Stimulated activated naive B cell treated with anti-CD40 and anti-IgM and Interleukin-4, amounts not matched to agents 10 μg/mL and 1 μg/mL and 100 μg/mL, for 72 hours (primary cell): ENCODE data around the gene B4GALT7.
A peak's percentile ranks its signal among the peaks of the same experiment; 100 is the strongest.
"Not testable (repeated sequence)": the region's sequence is repeated elsewhere in the genome, so short reads cannot be mapped to it uniquely, and the experiment has no call there.

Source experiments
- ATAC-seq, 2 donors: fragments of 150-1000 bp; cut with Tn5 transposase; replicated peaks; 2 replicates each; pipeline ENCODE4 v1.10.0; 2021; ENCODE audit warnings: moderate library complexity in 1 of 2
- DNase-seq: peaks from one replicate; pipeline ENCODE4 v3.0.0; 2021
- H3K27ac Mint-ChIP-seq: one replicate; pipeline ENCODE4 v1.8.0; 2022; ENCODE audit warnings: mild to moderate bottlenecking, mixed read lengths
- H3K27me3 Mint-ChIP-seq, 2 donors: one replicate each; pipeline ENCODE4 v1.8.0; 2022; ENCODE audit warnings: mixed read lengths in 2 of 2
- H3K36me3 Mint-ChIP-seq, 2 donors: one replicate each; pipeline ENCODE4 v1.8.0; 2022; ENCODE audit warnings: mixed read lengths in 2 of 2, mild to moderate bottlenecking in 1 of 2
- H3K4me1 Mint-ChIP-seq, 2 donors: one replicate each; pipeline ENCODE4 v1.8.0; 2022; ENCODE audit warnings: mixed read lengths in 2 of 2, mild to moderate bottlenecking in 1 of 2
- H3K4me3 Mint-ChIP-seq, 2 donors: one replicate each; pipeline ENCODE4 v1.8.0; 2022; ENCODE audit warnings: mild to moderate bottlenecking in 2 of 2, mixed read lengths in 2 of 2, moderate library complexity in 1 of 2
- H3K9me3 Mint-ChIP-seq, 2 donors: one replicate each; pipeline ENCODE4 v1.8.0; 2022; ENCODE audit warnings: mixed read lengths in 2 of 2, mild to moderate bottlenecking in 1 of 2

Gene B4GALT7

DNA sequence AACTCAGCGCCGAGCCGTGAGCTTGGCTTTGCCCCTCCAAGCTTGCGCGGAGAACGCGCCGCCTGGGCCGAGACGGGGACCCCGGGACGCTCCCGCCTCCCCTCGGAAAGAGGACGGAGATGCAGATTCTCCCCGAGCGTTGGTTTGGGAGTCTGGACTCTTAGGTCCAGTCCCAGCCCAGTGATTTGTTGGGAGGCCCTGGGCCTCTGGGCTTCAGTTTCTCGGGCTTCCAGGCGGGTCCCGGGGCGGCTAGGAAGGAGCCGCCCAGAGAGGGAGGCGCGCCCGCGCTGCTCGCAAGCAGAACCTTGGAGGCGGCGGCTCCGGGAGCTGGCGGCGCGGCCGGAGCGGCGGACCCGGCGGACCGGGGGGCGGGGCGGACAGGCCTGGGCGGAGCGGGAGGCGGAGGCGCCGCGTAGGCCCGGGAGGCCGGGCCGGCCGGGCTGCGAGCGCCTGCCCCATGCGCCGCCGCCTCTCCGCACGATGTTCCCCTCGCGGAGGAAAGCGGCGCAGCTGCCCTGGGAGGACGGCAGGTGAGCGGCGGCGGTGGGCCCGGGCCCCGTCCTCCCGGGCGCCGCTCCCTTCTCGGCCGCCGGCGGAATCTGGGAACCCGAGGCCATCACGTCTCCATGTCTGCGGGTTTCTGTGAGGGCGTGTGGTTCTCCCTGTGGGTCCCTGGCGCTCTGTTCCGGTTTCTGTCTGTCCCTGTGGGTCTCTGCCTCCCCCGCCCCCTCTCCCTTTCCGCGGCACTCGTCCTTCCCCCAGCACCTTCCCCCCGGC, at the start of gene B4GALT7:
B4GALT7 (plus strand) TSS at position 402 of the 777 bp plus-strand sequence; CDS start at position 481, 79 bp downstream.
- Mint-ChIP-seq H3K27ac (peak within 1 kb of the TSS; percentile 94), H3K4me1 (peaks cover 39 to 43% of the 10 kb centered on the region in 2 donors), H3K27me3 (no peaks in the 10 kb centered on the region), H3K4me3 (peak within 1 kb of the TSS; percentile 85 to 92), H3K9me3 (no peaks in the 10 kb centered on the region), H3K36me3 (peaks cover 17 to 43% of the 10 kb centered on the region in 2 donors)
- DNase-seq = peak; percentile 83
- ATAC-seq = peak; percentile 89 to 90

GRCh38 chr5:177552839-177553455, 47.0 kb upstream of the B4GALT7 start:
- Mint-ChIP-seq H3K4me1 (peaks cover 27 to 42% of the 10 kb centered on the region in 2 donors), H3K36me3 (peaks cover 3 to 16% of the 10 kb centered on the region in 2 donors), H3K27ac (peak overlapping the region; percentile 56), H3K4me3 (peak overlapping the region; percentile 82 to 92), H3K27me3 (no peaks in the 10 kb centered on the region), H3K9me3 (no peaks in the 10 kb centered on the region)
- DNase-seq = no peak
- no peak for ATAC-seq

GRCh38 chr5:177553671-177554429, 46.1 kb upstream of the B4GALT7 start:
- Mint-ChIP-seq H3K4me1 (peaks cover 23 to 38% of the 10 kb centered on the region in 2 donors), H3K9me3 (no peaks in the 10 kb centered on the region), H3K27ac (peak overlapping the region; percentile 59), H3K4me3 (peak overlapping the region; percentile 82 to 92), H3K36me3 (peaks cover 3 to 14% of the 10 kb centered on the region in 2 donors), H3K27me3 (no peaks in the 10 kb centered on the region)
- peak; percentile 12 to 51 for ATAC-seq
- DNase-seq = no peak

- Mint-ChIP-seq H3K4me3 (peak within 1 kb of the TSS; percentile 90 to 92), H3K4me1 (peaks cover 22 to 38% of the 10 kb centered on the region in 2 donors), H3K36me3 (peaks cover 3 to 13% of the 10 kb centered on the region in 2 donors), H3K9me3 (no peaks in the 10 kb centered on the region), H3K27ac (peak within 1 kb of the TSS; percentile 89), H3K27me3 (no peaks in the 10 kb centered on the region)
- ATAC-seq (peak; percentile 97), DNase-seq (peak; percentile 93)
These were observed 45.3 kb upstream of the B4GALT7 start, which contains the start of gene FAM193B for GRCh38 chr5:177554474-177555111. Gene FAM193B (minus strand): TSS chr5:177554563. CDS start chr5:177554458, 105 bp downstream.

GRCh38 chr5:177555228-177555627, 44.7 kb upstream of the B4GALT7 start:
- Mint-ChIP-seq H3K4me3 (peak overlapping the region; percentile 90 to 92), H3K27ac (no peak overlapping the region), H3K36me3 (peaks cover 3 to 12% of the 10 kb centered on the region in 2 donors), H3K9me3 (no peaks in the 10 kb centered on the region), H3K27me3 (no peaks in the 10 kb centered on the region), H3K4me1 (peaks cover 20 to 35% of the 10 kb centered on the region in 2 donors)
- ATAC-seq = no peak
- DNase-seq = no peak

DNA sequence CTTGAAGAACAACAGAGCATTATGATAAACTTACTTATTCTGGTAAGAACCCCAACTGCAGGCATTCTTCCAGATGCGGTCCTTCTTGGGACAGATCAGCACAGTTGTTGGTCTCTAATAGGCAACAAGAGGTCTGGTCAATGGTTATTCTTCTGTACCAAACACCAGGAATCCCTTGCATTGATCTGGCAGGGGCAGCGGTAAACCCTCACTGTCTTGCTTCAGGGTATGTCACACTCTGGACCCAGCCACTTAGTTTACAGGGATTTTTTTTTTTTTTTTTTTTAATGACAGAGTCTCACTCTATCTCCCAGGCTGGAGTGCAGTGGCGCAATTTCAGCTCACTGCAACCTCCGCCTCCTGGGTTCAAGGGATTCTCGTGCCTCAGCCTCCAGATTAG, 44.3 kb upstream of the B4GALT7 start:
- Mint-ChIP-seq H3K36me3 (peaks cover 3 to 10% of the 10 kb centered on the region in 2 donors), H3K9me3 (no peaks in the 10 kb centered on the region), H3K4me1 (peaks cover 18 to 31% of the 10 kb centered on the region in 2 donors), H3K27me3 (no peaks in the 10 kb centered on the region), H3K27ac (no peak overlapping the region), H3K4me3 (no peak overlapping the region)
- no peak for DNase-seq
- no peak for ATAC-seq

GRCh38 chr5:177557041-177557647, 42.8 kb upstream of the B4GALT7 start:
- DNase-seq (no peak), ATAC-seq (no peak)
- H3K4me3 Mint-ChIP-seq = no peak overlapping the region
- H3K9me3 Mint-ChIP-seq = peaks cover 0 to 2% of the 10 kb centered on the region in 2 donors
- no peaks in the 10 kb centered on the region for H3K27me3 Mint-ChIP-seq
- peaks cover 0 to 7% of the 10 kb centered on the region in 2 donors for H3K36me3 Mint-ChIP-seq
- no peak overlapping the region for H3K27ac Mint-ChIP-seq
- peaks cover 15 to 24% of the 10 kb centered on the region in 2 donors for H3K4me1 Mint-ChIP-seq

DNA sequence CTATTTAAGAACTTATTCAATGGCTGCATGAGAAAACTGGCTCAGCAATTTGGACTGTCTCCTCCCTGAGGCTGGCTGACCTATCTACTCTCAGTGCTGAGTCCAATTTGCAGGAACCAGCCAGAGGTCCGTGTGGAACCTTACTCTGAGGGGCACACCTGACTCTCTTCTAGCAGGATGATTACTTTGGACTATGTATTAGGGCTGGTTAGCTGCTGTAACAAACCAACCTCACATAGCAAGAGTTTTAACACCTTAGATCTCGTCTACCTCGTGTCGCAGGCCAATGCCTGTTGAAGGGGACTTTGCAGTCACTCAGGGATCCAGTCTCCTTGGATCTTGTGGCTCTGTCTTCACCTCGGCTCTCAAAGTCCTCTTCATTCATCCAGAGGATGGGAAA, 42.1 kb upstream of the B4GALT7 start:
- peaks cover 0 to 2% of the 10 kb centered on the region in 2 donors for H3K9me3 Mint-ChIP-seq
- DNase-seq (no peak), ATAC-seq (no peak)
- no peaks in the 10 kb centered on the region for H3K27me3 Mint-ChIP-seq
- peaks cover 0 to 2% of the 10 kb centered on the region in 2 donors for H3K36me3 Mint-ChIP-seq
- peaks cover 11 to 17% of the 10 kb centered on the region in 2 donors for H3K4me1 Mint-ChIP-seq
- no peak overlapping the region for H3K4me3 Mint-ChIP-seq
- H3K27ac Mint-ChIP-seq = no peak overlapping the region

GRCh38 chr5:177559446-177559941, 40.4 kb upstream of the B4GALT7 start:
- H3K36me3 Mint-ChIP-seq, H3K27me3 Mint-ChIP-seq, H3K4me3 Mint-ChIP-seq, H3K4me1 Mint-ChIP-seq, H3K27ac Mint-ChIP-seq, DNase-seq, ATAC-seq, H3K9me3 Mint-ChIP-seq: not testable (repeated sequence)

GRCh38 chr5:177565046-177565445, 34.9 kb upstream of the B4GALT7 start:
- Mint-ChIP-seq H3K9me3 (peaks cover 0 to 2% of the 10 kb centered on the region in 2 donors), H3K4me1 (no peaks in the 10 kb centered on the region), H3K4me3 (no peak overlapping the region), H3K27me3 (peaks cover 21% of the 10 kb centered on the region in 2 donors), H3K27ac (no peak overlapping the region), H3K36me3 (no peaks in the 10 kb centered on the region)
- DNase-seq = no peak
- no peak for ATAC-seq

DNA sequence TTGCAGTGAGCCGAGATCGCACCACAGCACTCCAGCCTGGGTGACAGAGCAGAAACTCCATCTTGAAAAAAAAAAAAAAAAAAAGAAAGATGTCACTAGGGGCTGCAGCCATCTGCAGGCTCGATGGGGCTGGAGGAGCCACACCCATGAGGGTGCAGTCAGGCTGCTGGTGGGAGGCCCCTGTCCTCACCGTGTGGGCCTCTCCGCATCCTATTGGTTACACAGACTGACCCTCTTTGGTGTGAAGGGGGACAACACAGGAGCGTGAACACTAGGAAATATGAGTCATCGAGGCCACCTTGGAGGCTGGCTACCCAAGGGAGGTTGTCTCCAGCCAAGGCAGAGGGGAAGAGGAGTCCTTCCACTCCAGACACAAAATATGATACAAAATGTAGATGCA, 31.6 kb upstream of the B4GALT7 start:
- H3K4me1 Mint-ChIP-seq = no peaks in the 10 kb centered on the region
- DNase-seq (no peak), ATAC-seq (no peak)
- H3K27ac Mint-ChIP-seq = peak overlapping the region; percentile 20
- no peaks in the 10 kb centered on the region for H3K36me3 Mint-ChIP-seq
- peaks cover 0 to 1% of the 10 kb centered on the region in 2 donors for H3K9me3 Mint-ChIP-seq
- H3K4me3 Mint-ChIP-seq = no peak overlapping the region
- H3K27me3 Mint-ChIP-seq = peaks cover 21% of the 10 kb centered on the region in 2 donors

GRCh38 chr5:177569894-177570293, 30.0 kb upstream of the B4GALT7 start:
- no peak for ATAC-seq
- H3K4me1 Mint-ChIP-seq = no peaks in the 10 kb centered on the region
- H3K9me3 Mint-ChIP-seq = peaks cover 0 to 1% of the 10 kb centered on the region in 2 donors
- no peak for DNase-seq
- H3K27me3 Mint-ChIP-seq = peaks cover 20 to 21% of the 10 kb centered on the region in 2 donors
- H3K27ac Mint-ChIP-seq = no peak overlapping the region
- no peaks in the 10 kb centered on the region for H3K36me3 Mint-ChIP-seq
- H3K4me3 Mint-ChIP-seq = no peak overlapping the region

GRCh38 chr5:177575488-177575887, 24.4 kb upstream of the B4GALT7 start:
- no peak overlapping the region for H3K4me3 Mint-ChIP-seq
- H3K9me3 Mint-ChIP-seq = peaks cover 0 to 1% of the 10 kb centered on the region in 2 donors
- no peak for ATAC-seq
- H3K4me1 Mint-ChIP-seq = no peaks in the 10 kb centered on the region
- H3K27me3 Mint-ChIP-seq = no peaks in the 10 kb centered on the region
- H3K36me3 Mint-ChIP-seq = no peaks in the 10 kb centered on the region
- no peak for DNase-seq
- H3K27ac Mint-ChIP-seq = no peak overlapping the region
